Hematopoietic multipotent progenitor cell treated with erythropoietin and hydrocortisone succinate and interleukin-3 and kit ligand, for 4 days (in vitro differentiated cells): ENCODE results near the gene MCF2L.
"Not testable (repeated sequence)": the region's sequence is repeated elsewhere in the genome, so short reads cannot be mapped to it uniquely, and the experiment has no call there.

Experiments
- DNase-seq: peaks from one replicate; pipeline ENCODE4 v3.0.0-alpha.2; 2015

MCF2L gene, protein sequence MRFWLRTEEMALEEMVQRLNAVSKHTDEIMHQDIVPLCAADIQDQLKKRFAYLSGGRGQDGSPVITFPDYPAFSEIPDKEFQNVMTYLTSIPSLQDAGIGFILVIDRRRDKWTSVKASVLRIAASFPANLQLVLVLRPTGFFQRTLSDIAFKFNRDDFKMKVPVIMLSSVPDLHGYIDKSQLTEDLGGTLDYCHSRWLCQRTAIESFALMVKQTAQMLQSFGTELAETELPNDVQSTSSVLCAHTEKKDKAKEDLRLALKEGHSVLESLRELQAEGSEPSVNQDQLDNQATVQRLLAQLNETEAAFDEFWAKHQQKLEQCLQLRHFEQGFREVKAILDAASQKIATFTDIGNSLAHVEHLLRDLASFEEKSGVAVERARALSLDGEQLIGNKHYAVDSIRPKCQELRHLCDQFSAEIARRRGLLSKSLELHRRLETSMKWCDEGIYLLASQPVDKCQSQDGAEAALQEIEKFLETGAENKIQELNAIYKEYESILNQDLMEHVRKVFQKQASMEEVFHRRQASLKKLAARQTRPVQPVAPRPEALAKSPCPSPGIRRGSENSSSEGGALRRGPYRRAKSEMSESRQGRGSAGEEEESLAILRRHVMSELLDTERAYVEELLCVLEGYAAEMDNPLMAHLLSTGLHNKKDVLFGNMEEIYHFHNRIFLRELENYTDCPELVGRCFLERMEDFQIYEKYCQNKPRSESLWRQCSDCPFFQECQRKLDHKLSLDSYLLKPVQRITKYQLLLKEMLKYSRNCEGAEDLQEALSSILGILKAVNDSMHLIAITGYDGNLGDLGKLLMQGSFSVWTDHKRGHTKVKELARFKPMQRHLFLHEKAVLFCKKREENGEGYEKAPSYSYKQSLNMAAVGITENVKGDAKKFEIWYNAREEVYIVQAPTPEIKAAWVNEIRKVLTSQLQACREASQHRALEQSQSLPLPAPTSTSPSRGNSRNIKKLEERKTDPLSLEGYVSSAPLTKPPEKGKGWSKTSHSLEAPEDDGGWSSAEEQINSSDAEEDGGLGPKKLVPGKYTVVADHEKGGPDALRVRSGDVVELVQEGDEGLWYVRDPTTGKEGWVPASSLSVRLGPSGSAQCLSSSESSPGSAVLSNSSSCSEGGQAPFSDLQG

DNA sequence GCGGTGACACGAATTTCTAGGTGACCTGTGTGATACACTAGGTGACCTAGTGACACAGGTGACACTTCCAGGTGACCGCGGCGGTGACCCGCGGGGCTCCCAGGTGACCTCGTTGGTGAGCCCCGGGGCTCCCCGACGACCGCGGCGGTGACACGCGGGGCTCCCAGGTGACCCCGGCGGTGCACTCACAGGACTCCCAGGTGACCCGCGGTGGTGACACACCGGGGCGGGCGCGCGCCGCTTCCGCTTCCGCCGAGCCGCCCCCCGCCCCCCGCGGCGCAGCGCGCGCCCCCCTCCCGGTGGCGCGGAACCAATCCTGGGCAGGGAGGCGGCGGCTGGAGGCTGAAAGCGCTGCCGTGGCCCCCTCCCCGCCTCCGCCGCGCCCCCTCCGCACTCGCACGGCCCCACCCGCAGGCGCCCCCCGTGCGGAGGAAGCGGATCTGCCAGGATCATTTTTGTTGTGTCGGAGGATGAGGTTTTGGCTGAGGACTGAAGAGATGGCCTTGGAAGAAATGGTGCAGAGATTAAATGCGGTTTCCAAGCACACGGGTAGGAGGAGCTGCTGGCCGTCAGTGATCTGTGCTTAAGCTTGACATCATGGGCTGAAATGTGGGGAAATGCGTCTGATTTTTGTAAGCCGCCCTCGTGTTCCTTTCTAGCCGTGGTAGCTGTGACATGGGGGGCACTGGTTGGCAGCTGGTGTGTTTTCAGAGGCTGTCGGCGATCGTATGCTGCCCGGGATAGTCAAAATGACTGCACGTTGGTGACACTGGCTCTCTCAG, at the start of gene MCF2L:
Gene MCF2L (plus strand): TSS at position 305 of the 782 bp plus-strand sequence. CDS start 166 bp downstream, at position 471.
- peak; percentile 67 for DNase-seq

DNA sequence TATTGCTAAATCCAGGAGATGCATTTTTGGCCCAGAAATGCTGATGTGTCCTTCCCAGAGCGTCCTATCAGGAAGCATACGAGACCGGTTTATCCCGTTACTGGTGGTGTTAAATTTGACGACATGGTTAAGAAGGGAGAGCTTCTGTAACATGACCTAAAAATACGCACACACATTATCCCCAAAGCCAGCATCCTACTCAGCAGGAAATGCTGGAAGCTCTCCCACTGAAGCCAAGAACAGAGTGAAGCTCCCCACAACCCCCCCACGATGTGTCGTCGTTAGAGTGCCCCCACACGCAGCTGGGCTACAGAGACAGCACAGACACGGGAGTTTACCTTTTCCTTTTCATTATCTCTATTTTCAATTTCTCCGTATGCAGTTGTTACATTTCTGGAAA, 45.1 kb upstream of the MCF2L start:
- no peak for DNase-seq

DNA sequence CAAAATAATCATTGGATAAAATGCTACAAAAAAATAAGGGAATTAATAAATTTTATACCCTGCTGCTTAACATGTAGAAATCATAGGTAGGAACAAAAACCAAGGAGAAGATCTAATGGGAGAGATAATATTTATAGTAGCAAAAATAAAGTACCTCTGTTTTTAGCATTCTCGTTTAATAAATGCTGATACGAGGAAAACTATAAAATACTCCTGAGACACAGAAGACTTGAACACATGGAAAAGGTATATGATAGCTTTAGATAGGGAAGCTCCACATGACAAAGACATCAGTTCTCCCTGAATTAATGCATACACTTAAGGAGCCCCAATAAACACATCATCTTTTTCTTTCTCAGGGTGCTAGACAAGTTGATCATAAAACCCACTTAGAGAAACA, 44.6 kb upstream of the MCF2L start:
- DNase-seq, result no peak

DNA sequence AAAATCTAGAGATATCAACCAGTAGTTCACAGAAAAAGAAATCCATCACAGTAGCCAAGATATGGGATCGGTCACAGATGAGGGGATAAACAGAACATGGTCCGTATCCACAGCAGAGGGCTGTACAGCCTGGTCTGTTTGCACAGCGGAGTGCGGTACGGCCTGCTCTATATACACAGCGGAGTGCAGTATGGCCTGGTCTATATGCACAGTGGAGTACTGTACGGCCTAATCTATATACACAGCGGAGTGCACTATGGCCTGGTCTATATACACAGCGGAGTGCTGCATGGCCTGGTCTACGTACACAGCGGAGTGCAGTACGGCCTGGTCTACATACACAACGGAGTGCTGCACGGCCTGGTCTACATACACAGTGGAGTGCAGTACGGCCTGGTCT, 43.0 kb upstream of the MCF2L start:
- DNase-seq, result no peak

DNA sequence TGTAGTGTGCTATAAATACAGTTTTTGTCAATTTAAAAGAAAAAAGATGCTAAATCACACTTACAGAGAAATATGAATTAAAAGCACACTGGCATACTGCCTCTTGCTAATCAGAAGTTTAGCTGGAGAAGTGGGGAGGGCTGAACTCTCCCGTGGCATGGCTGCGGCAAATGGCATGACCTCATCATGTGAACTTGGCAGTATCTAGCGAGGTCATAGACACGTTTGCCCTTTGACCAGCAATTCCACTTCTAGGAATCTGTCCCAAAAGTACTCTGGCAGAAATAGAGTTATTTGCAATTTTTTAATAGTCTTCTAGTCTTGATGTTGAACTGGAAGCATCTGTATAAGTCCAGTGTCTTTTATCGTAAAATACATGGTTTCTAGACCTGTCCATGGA, 42.0 kb upstream of the MCF2L start:
- DNase-seq, result no peak

DNA sequence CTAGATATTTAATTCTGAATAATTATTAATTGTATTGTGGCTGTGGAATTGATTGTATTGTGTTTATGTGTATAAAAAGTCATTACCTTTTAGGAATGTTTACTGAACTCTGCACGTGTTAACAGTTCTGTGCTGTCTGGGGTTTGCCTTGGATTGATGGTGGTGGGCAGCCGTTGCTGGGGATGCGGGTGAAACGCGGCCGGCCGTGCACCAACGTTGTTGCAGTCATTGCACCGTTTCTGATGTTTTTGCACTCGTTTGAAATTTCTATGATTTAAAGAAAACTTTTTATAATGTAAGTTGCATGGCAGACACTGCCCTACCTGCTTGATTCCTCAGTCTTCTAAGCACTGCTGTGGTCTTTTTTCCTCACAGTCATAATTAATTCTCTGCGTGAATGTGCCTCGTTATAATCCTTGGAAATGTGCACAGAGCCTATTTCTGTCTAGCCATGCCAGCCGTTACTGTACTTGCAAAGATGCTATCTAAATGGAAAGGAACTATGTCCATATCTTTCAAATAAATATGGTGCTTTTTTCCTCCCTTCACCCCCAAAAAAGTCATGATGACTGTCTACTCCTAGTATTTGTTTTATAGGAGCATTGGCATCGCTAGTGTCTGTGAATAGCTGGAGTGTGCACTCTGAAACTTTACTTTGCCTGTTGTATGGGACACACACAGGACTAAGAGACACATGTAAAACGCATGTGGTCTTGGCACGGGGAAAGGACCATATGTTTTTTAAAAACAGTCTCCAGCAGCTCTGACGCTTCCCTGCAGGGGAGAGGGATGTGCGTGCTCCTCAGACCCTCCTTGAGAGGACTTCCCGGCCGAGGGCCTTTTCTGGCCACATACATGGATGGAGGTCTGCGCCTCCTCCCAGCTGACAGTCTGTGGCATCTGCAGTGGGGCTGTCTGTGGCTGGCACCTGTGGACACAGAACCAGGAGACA, 40.7 kb upstream of the MCF2L start:
- DNase-seq, result no peak

DNA sequence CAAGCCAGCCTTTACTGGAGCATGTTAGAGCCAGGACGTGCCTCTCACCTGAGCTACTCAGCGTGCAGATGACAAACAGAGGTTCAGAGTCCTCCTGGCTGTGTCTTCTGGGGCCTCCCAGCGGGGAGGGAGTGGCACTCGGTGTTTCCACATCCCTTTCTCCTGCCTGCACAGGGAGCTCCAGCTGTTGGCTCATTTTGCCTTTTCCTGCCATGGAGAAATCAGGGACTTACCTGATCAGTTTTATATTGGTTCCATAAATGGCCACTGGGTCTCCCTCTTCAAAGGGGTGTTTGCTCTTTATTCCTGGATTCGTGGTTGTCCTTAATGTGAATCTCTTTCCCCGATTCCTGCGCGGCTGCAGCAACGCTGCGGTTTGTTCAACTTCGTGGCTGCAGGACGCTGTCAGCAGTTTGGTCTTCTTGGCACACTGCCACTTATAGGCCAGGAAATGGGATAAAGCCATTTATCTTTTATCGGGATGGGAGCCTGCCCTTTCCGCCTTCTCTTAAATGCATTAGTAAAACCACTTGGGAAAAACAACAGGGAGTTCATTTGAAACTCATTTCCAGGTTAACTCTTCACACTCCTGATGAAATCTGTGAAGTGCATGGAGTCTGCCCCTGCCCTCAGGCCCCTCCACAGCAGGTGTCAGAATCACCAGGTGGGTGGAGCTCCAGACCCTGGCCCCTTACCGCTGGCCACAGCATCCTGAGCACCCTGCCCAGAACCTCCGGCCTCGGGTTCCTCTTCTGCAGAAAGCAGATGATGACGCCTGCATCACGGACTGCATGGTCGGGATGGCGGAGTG, 39.8 kb upstream of the MCF2L start:
- peak; percentile 57 for DNase-seq

DNA sequence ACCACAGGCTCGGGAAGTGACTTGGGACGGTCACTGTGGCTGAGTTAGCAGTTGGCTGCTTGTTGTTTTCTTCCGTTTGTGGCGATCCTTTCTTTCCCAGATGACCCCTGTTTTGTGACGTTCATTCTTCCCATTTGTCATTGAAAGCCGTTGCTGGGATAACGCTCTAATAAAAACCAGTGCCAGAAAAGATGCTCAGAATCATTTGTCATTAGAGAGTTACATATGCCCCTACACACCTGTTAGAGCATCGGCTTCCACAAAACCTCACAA, 39.3 kb upstream of the MCF2L start:
- DNase-seq, result no peak

DNA sequence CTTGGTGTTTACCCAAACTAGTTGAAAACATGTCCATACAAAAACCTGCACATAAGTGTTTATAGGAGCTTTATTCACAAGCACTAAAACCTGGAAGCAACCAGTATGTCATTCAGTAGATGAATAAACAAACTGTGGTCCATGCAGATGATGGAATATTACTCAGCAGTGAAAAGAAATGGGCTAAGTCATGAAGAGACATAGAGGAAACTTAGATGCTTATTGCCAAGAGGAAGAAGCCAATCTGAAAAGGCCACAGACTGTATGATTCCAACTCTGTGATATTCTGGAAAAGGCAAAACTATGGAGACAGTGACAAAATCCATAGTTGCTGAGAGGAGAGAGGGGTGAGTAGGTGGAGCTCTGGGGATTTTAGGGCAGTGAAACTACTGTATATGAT, 38.8 kb upstream of the MCF2L start:
- no peak for DNase-seq

DNA sequence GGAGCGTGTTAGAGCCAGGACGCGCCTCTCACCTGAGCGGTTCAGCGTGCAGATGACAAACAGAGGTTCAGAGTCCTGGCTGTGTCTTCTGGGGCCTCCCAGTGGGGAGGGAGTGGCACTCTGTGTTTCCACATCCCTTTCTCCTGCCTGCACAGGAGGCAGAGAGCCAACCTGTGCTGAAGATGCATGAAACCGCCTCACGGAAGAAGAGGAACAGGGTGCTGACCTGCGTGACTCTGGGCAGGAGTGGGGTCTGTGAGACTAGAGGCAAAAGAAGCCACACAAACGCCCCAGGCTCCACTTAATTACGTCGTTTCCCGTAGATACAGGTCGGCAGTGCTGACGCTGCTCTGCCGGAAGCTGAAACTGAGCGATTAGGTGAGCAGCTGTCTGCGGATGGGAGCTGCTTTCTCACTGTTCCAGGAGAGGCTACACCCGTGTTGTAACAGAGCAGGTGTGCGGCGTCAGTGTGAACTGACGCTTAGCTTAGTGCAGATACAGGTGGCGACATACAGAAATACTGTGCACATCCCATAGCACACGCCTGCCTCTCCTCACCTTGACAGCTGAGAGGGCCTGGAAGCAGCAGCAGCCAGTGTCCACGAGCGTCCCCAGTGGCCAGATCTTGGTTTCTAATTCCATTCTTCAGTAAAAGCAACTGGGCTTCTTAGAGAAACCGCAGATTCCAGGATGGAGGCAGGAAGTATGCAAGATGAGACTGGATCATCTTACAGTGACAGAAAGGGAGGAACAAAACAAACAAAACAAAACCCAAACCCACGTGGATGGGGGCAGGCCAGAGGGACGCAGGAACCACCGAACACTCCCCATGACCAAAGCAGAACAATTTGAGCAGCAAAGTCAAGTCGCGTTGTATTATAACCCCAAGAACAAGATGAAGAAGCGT, 37.7 kb upstream of the MCF2L start:
- no peak for DNase-seq

DNA sequence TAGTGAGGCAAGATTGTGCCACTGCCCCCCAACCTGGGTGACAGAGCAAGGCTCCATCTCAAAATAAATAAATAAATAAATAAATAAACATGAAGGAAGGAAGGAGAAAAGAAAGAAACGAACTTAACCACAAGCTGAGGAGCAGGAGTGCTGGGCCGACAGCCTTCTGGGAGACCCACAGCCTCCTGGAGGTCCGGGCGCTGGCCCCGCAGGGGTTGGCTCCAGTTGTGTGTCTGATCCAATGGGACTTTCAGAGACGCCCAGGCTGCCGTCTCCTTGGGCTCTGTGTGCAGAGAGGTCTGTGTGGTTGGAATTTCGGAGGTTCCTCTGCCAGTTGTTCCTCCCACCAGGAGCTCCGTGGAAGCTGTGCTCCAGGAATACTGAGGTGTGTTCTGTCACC, 36.0 kb upstream of the MCF2L start:
- no peak for DNase-seq

DNA sequence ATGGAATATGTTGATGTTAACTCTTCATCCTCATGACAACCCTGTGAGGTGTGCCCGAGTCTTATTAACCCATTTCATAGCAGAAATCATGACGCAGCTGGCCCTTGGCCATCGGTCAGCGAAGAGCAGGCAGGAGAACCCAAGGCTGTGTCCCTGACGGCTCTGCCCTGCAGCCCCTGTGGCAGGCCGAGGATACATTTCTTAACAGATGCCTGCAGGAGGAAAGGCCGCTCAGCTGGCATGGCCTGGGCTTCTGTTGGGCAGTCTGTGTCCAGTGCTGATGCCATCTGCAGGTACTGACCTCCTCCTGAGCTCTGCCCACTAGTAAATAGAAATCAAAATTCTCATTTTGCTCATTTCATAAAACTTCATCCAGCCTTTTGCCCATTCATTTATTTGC, 35.4 kb upstream of the MCF2L start:
- DNase-seq, result no peak

DNA sequence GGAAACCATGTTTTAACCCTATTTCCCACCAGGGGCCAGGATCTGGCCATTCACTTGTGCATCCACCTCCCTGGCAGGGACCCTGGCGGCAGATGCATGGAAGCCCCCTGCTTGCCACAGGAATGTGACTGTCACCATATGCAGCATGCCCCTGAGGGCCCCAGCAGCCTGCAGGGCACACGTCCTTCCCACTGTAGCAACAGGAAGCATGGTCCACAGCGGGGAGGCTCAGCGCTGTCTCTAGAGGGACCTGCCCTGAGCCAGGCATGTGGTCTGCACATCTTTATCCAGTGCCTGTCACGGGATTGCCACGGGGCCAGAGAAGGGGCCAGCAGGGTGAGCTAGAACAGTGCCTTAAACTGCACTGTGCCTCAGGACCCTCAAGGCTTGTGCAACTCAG, 34.9 kb upstream of the MCF2L start:
- no peak for DNase-seq

DNA sequence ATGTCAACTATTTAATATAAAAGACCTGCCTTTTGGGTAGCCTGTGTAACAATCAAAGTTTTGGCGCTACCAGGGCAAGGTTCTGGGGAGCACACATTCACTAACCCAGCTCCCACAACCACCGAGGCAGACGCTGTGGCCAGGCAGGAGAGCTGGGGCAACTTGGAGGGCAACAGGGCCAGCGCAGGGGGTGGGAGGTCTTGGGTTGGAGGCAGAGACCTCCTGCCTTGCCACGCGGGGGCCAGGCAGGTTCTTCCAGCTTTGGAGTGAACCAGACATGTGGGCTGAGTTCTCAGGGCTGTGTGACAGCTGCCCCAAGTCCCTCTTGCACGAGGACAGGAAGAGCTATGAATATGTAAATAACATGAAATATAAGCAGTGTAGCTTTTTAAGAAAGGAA, 30.3 kb upstream of the MCF2L start:
- no peak for DNase-seq

DNA sequence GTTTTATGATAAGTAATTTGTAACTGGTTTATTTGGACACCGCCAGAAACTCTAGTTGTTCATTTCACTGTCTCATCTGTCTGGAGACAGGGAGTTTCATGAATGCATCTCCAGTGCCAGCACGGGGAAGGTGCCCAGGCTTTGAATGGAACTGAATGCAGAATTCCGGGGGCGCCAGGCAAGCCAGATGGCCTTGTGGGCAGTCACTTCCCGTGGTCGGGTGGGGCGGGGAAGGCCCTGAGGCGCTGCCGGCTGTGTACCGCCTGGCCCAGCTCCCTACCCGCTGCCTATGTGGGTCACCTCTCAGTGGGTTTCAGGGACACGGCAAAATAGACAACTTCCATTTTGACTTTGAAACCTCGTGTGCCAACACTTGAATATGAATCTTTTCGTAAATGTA, 28.8 kb upstream of the MCF2L start:
- DNase-seq, result peak; percentile 10

DNA sequence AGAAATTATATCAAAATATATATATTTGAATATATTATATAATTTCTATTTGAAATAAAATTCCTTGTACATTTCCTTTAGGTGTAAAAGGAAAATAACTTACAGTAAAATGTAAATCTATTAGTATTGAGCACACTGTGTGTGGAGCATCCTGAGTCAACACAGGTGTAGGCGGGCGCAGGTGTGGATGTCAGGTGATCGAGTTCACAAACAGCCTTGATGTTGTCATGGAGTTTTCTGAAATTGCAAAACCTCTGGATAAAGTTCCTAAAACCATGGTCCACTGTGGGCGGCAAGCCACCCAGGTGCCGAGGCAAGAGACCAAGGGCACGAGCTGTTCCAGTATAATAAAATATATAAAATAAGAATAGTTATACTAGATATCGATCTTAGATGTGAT, 27.7 kb upstream of the MCF2L start:
- DNase-seq, result no peak

DNA sequence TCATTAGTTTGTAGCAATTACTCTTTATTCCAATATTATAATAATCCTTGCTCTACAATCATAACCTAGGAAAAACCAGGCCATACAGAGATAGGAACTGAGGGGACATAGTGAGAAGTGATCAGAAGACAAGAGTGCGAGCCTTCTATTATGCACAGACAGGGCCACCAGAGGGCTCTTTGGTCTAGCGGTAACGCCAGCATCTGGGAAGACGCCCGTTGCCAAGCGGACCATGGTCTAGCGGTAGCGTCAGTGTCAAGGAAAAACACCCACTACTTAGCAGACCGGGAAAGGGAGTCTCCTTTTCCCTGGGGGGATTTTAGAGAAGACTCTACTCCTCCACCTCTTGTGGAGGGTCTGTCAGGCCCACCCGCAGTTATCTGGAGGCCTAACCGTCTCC, 27.2 kb upstream of the MCF2L start:
- DNase-seq, result not testable (repeated sequence)

DNA sequence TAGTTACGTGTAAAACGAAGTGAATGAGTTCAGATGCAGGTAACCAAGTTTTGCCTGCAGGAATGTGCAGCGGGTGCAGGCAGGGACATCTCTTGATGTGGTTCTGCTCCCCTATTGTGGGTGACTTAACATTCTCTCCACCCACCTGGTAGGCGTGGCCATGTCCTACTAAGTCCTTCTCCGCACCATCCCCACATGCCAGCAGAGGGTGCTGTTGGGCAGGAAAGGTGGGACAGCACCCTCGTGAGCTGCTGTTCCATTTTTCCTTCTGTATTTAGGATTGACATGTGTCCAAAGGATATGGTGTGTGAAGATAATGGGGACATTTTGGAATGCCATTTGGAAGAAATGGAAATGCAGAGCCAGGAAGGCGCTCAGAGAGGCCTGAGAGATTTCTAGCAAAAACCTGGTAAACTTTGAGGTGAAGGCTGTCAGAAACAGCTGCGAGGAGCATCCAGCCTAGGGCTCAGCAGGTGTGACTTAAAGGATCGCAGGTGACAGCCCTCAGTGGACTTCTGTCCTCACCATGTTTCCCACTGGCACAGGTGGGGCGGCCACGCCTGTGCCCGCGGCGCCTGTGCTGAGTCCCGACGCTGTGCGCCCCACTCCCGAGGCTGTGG, 26.2 kb upstream of the MCF2L start:
- DNase-seq, result peak; percentile 98
